NCI-H1436 treated with DMSO at 0.1 percent for 48 hours (cell line): ENCODE data around the gene CHST15.

Source experiments
- DNase-seq: peaks from one replicate; lab custom pipeline; 2025; lab: John Stamatoyannopoulos, UW

The CHST15 gene, protein sequence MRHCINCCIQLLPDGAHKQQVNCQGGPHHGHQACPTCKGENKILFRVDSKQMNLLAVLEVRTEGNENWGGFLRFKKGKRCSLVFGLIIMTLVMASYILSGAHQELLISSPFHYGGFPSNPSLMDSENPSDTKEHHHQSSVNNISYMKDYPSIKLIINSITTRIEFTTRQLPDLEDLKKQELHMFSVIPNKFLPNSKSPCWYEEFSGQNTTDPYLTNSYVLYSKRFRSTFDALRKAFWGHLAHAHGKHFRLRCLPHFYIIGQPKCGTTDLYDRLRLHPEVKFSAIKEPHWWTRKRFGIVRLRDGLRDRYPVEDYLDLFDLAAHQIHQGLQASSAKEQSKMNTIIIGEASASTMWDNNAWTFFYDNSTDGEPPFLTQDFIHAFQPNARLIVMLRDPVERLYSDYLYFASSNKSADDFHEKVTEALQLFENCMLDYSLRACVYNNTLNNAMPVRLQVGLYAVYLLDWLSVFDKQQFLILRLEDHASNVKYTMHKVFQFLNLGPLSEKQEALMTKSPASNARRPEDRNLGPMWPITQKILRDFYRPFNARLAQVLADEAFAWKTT

DNA sequence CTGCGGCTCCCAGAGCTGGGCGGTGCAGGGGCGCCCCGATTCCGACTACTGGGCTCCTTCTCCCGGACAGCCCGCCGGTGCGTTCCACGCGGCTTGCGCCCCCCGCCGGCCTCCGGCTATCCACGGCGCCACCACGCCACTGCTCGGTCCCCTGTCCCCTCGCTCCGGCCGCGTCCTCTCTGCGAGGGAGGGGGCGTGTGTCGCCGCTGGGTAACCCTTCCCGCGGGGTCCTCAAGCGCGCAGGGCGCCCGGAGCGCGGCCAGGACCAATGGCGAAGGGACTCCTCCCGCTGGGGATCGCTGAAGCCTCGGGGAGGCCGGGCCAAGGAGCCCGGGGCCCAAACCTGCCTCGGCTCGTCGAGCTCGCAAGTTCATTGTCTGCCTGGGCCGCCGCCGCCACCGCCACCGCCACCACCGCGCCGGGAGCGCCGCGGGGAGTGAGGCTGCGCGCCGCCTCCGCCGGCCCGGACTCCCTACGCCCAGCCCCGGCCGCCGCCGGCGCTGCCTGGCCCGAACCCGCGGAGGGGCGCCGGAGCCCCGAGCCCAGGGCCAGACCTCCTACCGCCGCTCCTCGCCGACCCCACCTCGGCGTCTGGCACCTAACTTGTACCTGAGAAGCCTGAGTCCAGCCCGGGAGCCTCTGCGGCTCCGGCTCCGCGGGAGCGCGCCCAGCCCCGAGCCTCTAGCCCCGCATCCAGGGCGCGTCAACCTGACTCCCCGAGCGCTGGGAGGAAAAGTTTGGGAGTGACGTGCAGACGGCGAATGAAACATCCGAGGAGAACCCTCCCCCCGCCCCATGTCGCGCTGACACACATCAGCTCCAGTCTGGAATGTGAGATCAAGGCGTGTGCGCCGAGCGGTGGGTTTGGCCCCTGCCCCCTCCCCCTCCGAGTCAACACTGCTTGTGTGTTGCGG is at the start of gene CHST15:
Gene CHST15, minus strand, starts transcription at position 739 of the 914 bp plus-strand sequence. CDS start 47,386 bp downstream, outside the sequence.
- no peak for DNase-seq

DNA sequence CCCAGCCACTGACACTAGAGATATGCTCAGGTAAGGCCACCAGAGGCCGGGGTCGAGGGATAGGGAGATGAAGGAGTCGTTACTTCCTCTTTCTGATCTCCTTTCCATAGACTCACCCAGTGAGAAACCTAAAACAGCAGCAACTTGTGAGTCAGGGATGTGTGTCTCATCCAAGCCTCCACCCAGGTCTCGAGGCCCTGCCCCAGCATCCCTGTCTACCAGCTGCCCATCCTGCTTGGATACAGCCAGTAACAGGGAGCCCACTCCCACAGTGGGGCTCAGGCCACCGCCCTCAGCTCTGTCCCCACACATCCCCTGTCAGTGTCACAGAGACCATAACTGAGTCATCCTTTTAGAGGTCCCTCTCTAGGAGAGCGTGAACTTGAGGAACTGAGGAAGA is 49.6 kb upstream of the CHST15 start:
- no peak for DNase-seq

DNA sequence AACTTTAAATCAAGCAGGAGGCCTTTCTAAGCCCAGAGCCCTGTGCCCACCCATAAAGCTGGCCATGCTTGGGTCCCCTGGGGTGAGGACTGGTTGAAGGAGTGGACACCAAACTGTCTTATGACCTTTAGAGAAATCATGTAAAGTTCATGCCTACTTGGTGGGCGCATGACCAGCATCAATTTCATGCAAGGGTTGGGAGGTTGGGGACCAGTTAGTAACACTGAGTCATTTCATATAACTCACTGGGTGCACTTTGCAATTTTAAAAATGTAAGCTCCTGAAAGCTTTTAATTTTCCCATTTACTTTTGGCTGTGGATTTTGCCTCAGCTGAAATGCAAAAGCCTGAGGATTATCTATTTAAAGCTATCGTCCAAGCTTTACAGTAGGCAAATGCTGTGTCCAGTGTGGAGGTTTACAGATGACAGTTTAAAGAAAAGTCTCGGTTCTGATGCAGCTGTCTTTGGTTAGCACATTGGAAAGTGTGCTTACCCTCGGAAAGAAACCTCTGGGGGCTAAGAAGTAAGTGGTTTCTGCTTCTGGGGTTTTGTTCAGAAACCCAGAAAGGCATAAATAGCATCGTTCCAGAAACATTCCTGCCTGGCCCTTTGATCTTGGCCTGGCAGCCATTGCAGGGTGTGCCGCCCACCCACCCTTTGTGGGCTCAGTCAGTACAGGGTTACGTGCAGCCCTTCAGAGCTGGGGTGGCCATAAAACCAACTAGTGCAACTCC is 48.8 kb upstream of the CHST15 start:
- no peak for DNase-seq

DNA sequence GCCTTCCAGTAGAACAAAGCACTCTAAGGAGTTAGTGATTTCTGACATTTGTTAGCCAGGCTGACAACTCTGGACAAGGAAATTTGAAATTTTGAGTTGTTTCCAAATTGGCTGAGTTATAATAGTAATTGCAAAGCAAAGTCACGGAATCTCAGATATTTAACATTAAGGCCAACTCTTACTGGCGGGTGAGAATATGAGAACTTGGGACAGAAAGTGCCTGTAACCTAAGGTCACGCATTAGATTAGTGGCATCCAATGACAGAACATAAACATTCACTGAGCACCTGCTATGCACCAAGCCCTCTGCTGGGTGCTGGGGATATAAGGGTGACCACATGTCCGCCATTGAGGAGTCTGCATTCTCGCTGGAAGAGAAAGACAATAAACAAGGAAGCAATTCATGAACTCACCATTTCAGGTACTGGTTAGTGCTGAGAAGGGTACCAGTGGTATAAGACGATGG is 45.5 kb upstream of the CHST15 start:
- DNase-seq: no peak

DNA sequence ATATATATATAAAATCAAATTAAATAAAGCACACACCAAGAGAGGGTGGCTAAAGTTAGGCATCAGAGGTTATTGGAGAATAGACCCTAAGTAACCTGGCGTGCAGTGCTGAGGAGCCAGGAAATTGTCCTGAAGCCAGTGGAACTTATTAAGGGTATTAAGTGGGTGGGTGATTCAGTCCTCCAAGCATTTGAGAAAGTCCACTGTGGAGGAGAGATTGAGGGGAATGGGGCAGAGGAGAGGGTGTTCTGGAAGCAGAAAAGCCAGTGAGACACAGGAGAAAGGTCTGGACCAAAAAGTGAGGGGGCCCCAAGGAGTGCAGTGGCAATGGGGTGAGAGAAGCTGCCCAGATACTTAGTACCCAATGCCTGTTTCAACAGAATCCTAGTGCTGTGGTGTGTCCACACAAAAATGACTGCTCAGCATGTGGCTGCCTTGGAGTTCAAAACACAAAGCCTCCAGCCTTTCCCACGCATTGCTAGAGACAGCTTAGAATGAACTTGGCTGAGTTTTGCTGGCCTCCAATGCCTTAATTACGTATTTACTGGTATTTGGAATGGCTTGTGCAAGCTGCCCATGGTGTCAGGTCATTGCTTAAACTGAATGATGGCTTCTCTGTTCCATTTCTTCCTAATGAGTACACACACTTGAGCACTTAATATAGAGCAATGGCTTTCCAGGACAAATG is 44.9 kb upstream of the CHST15 start:
- no peak for DNase-seq

DNA sequence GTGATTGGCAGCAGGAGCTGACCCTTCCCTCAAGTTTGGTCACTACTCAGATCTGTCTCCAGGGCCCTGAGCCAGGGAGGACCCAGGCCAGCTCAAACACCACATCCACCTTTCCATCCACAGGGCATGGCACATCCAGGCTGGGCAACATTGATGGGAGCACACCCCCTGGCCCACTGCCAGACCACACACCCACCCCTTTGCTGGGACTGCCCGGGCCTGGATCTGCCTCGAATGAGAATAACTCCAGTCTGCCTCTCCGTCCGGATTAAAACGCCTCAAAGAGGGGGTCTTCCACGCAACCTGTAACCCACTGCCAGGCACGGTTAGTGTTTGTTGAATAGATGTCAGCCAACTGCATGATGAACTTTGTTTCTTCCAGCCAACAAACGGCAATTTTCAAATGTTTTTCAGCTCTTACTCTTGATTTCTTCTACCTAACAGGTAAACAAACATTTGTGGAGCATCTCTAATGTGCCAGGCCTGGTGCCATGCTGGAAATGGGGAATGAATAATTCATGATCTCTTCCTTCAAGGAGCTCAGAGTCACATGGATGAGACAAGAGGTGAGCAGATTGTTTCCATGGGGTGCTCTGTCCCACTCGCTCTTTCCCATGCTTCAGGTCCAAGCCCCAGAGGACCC is 41.0 kb upstream of the CHST15 start:
- DNase-seq: no peak

DNA sequence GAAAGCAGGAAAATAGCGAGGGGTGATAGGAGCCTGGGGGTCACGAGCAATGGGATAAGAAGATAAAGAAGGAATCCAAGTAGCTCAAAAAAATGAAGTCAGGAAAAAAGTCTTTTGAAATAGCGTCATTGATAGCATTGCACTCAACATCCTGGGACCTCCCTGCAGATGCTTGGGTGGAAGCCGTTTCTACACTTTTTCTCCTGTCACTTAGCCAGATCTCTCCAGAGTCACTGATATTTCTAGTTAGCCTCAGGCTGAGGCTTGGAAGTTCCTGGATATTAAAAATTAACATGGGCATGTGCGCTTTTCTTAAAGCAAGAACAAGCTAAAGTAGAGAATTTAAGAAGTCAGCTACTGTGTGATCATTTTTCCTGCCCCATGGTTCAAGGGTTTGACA is 39.5 kb upstream of the CHST15 start:
- no peak for DNase-seq

DNA sequence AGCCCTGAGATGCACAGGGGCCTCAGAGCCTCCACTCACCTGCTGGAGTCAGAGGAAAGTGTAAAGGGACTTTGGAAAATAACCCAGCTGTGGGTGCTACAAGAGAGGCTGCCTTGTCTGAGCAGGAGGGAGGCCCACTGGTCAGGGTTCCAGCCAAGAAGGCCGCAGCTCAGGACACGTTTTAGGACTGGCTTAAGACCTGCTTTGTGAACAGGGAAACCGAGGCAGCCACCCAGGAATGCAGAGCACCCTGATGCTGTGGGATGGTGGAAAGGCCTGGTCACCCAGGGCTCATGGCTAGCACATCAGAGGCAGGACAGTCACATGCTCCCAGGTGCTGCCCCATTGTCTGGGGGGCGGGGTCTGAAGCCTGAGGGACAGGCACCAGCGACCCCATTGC is 38.9 kb upstream of the CHST15 start:
- no peak for DNase-seq

DNA sequence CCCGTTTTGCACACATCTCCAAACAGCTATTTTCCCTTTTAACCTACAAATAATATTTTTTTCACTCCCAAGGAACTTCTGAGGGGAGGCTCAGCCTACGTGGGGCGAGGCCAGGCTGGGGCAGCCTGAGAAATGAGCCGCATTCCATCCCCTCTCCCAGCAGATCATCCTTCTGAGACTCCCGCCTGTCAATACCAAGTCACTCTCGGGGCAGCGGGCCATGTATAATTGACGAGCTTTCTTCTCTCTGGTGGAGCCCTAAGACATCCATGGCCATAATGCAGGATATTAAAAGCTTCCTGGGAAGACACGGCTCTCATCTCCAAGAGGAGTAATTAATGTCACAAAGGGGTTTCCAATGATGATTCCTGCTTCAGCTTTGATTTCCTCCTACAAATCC is 37.8 kb upstream of the CHST15 start:
- DNase-seq: no peak

DNA sequence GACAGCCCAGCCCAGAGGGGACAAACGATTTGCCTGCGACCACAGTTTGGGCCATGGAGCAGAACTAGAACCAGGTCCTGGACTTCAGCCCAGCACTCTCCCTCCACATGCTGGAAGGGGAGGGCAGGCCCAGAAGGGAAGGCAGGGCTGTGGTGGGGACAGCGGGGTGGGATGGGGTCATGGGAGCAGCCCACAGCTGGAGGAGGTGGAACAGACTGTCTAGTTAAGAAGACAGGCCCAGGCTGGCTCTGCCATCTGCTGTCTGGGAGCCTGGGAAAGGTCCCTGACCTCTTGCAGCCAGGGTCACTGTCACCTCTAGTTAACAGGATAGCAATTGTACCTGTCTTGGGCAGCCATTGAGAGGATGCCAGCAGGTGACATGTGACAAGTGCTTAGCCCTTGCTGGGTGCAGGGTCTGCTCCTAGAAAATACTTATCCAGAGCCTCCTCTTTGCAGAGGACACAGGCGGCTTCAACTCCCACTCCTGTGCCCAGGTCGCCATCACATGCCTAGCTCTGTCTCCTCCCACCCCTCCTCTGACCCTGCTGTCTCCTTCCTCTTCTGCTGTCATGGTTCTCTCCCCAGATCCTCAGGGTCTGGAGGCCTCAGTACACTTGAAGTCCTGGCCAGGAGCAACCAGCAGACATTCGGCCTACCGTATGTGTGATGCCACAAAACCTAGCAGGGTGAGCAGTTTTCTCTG is 37.0 kb upstream of the CHST15 start:
- no peak for DNase-seq

DNA sequence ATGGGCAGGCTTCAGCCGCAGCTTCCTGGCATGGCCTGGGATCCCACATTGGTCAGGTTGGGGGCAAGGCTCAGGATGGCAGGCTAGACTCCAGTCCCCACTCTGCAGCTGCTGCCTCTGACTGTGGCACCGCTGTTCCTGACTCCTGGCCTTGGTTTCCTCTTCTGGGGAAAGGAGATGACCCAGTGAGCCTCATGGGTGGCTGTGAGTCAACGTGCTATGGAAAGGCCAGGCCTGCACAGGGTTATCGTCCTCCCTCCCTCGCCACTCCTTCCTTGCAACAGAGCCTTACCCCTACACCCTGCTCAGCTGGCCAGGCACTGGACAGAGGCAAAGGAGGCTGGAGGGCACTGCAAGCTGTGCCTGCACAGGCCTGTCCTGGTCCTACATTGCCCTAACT is 36.1 kb upstream of the CHST15 start:
- no peak for DNase-seq

DNA sequence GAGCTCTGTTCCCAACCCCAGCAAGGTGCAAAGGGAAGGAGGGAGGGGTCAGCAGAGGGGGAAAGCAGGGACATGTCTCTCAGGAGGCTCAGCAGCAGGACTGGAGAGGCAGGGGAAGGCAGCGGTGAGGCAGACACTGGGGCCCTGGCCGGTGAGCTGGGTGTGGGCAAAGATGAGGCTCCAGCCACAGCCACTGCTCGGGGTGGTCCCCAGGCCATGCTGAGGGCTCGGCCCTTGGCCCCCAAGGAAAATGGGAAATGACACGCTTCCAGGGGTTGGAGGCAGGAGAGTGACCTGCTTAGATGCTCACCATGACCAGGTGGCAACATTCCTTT is 35.4 kb upstream of the CHST15 start:
- no peak for DNase-seq

DNA sequence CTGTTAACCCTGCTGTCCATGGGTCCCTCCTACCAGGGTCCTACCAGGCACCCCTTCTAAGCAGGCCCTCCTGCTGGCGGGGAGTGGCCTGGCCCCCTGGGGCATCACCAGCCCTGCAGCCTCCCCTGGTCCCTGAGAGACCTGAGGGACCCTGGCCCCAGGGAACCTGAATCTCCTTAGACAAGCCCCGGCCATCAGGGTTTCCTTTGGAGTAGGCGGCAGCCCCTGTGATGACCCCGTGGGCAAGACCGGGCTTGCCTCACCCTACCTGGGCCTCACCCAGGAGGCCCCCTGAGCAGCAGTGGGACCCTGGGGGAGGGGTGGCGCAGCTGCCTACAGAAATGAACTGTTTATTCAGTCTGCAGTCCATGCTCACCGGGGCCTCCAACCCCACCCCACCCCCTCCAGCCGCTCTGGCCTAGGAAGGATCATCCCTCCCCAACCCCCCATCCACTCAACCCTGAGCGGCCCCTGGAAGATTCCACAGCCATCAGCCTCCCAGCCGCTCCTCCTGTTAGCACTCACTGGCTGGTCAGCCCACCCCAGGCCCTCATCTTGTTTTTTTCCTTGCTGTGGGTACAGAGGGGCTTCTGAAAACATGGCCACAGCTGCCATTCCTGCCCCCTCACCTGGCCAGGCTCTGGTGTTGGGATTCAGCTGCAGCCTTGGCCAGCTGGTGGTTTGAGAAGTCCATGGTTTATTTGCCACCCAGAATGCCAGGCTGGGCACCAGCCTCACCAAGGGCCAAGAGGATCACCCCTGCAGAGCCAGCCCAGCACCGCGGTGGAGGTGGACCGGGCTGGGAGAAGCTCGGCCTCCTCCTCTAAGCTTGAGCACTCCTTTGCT is 34.8 kb upstream of the CHST15 start:
- DNase-seq: no peak

DNA sequence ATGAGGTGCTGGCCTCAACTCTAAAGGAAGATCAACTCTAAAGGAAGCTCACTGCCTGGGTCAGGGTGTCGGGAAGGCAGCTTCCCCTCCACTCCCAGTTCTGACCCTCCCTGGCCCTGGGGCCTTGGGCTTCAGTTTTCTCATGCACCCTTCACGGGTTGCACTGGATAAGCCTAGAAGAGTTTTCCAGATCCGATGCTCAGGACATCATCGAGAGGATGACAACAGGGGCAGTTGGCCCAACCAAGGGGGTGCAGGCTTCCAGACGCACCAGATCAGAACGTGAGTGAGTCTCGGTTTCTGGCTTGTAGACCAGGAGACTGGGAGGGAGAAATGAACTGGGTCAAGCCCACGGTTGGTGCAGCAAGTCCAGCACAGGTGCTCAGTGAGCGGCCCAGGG is 34.2 kb upstream of the CHST15 start:
- DNase-seq: no peak

DNA sequence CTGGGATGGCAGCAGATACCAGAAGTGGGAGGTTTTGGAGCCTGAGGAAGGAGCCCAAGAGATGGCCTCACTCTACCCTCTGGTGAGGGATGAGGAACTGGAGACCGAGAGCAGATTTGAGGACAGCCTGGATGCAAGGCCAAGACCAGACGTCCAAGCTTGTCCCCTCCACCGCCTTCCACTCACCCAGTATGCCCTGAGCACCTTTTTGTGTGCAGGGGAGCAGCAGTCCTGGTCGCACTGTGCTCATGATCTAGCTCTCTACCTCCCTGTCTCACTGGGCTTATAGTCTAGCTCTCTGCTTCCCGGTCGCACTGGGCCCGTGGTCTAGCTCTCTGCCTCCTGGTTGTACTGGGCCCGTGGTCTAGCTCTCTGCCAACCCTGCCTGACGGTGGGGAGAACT is 33.6 kb upstream of the CHST15 start:
- no peak for DNase-seq

DNA sequence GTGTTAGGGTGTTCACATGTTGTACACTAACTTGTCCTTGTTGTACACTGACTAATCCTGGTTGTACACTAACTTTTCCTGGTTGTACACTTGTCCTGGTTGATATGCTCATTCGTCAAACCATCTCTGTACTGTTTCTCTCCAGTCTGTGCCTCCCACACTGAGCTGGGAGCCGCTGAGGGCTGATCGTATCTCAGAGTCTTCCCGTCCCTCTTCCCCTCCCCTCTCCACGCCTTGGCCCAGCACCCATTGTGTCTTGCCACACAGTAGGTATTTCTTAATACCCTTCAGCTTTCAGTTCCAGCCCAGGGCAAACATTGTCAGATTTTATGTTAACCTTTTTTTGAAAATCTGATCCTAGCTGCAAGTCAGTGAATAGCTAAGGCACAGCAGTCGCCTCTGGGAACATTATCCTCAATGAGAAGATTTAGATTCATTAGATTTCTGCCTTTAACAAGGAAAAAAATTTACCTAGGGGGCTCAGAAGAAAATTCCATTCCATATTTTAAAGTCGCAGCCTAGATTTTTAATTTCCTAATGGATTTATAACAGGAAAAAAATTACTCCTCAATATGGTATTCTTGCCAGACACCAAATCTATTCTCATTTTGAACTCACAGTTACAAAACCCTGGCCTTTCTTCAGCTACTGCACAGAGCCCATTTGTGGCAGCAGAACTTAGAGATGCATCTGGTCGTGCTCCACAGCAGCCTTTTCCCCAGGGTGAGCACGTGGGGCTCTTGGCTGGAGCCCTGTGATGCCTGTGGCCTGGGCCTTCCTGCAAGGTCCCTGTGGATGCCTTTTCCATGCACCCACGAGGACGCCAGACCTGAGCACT is 33.0 kb upstream of the CHST15 start:
- DNase-seq: no peak

DNA sequence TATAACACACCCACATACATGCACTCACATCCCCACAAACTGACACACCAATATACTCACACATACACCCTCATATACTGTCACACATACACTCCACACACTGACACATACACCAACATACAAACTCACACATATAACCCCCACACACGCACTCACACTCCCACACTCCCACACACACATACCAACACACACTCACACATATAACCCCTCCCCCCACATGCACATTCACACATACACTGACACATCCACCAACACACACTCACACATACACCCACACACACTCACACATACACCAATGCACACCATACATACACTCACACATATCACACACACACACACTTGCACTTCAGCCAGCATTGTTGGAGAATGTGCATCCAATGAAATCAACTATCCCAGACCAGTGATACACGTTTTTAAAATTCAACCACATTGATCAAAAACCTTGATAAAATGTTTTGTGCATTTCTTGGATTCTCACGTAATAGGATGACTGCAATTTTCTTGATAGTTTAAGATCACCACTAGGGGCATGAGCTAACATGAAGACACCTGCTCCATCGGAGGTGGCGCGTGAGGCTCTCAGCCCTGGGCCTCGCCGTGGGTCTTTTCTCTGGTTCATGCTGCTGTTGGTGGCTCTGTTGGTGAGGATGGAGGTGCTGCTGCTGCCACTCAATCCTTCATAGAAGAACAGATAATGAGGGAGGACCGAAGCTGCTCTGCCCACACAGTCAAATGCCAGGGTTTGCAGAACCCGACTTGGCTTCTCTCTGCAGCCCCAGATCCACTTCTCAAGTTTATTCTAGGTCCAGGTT is 32.1 kb upstream of the CHST15 start:
- no peak for DNase-seq

DNA sequence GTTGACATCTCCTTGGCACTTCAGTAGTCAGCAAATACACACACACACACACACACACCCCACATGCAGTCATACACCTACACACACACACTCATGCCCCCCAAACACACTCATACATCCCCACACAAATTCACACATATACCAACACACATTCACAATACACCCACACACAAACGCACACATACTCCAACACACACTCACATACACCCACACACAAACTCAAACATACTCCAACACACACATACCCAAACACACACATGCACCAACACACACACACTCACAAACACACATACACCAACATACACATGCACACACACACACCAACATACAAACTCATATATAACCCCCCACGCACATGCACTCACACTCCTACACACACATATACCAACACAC is 31.4 kb upstream of the CHST15 start:
- no peak for DNase-seq
